Measurements from ENCODE around the gene GPN1.

DNA sequence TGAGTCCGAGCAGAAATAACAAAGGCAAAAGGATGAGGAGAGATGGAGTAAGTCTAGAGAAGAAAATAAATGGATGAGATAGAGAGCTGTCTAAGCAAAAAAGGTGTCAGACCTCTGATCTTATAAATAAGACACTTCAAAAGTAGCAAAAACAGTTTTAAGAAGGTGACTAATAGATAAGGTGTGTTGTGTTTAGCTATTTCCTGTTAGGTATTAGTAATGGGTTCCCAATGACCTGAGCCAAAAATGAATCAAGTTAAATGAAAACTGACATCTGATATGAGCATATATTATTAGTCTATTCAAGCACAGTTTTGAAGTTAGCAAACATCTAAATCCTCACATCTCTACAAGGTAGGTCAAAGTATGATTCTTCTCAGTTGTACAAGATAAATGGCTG is 23.9 kb downstream of the GPN1 start:
- no peak for TF ChIP-seq L3MBTL2 (conservative IDR thresholded peaks at IDR 0.05)
- TF ChIP-seq ARNT (IDR thresholded peaks at IDR 0.05): no peak
- no peak for TF ChIP-seq FOXM1 (IDR thresholded peaks at IDR 0.05; ENCODE audit: borderline replicate concordance)
- no peak for TF ChIP-seq HDGF (IDR thresholded peaks at IDR 0.05; ENCODE audit: borderline replicate concordance)
- no peak for TF ChIP-seq BHLHE40 (IDR thresholded peaks at IDR 0.05; ENCODE audit: borderline replicate concordance)
- no peak for TF ChIP-seq FOXK2 (IDR thresholded peaks at IDR 0.05)
- TF ChIP-seq SUZ12 (IDR thresholded peaks at IDR 0.05): no peak
- no peak for TF ChIP-seq PKNOX1 (IDR thresholded peaks at IDR 0.05)
